AG04450 (cell line): ENCODE results near the gene NUP205. TPM values are rescaled to one million over a fixed set of nuclear protein-coding genes. Genes with fewer than 3 reads are reported as not detected.

ENCODE experiments used
- CTCF ChIA-PET: fragments of 300-600, 350-600 bp; formaldehyde crosslinking; extraction: SDS; loops from one replicate; lab custom pipeline; 2022; ENCODE audit warnings: antibody characterized with exemption, inconsistent platforms; lab: Charles Lee
- POLR2A ChIA-PET: fragments of 350-600 bp; formaldehyde crosslinking; extraction: SDS; loops from one replicate; lab custom pipeline; 2021; ENCODE audit warnings: antibody characterized with exemption, inconsistent platforms; lab: Yijun Ruan, JAX
- DNase-seq: peaks from one replicate; pipeline ENCODE4 v3.0.0-alpha.2; 2011; ENCODE audit warnings: low read depth, low spot score
- H3K27ac ChIP-seq: one replicate; pipeline ENCODE4 v1.5.1; 2012; ENCODE audit warnings: low read depth, low read length, control low read depth
- H3K27me3 ChIP-seq: one replicate; pipeline ENCODE4 v1.6.0; 2012; ENCODE audit warnings: low read length; ENCODE audit not compliant: control insufficient read depth, insufficient read depth
- H3K4me3 ChIP-seq: 2 replicates; pipeline ENCODE4 v1.5.1; 2011; ENCODE audit warnings: mild to moderate bottlenecking, low read depth, low read length, control low read depth
- H3K9me3 ChIP-seq: 2 replicates; pipeline ENCODE4 v1.5.1; 2012; ENCODE audit warnings: low read length; ENCODE audit not compliant: control insufficient read depth, insufficient read depth
- CTCF ChIP-seq: IDR thresholded peaks from 2 replicates; pipeline ENCODE4 v1.5.1; 2011; ENCODE audit warnings: low read depth, low read length, control low read depth, inconsistent platforms
- polyA plus RNA-seq: library from polyadenylated mRNA; depleted of rRNA; stranded (reverse); fragments of >200 nt; gene quantifications from 2 replicates; pipeline ENCODE4 v1.2.3, GENCODE V29; 2011

Gene NUP205
- polyA plus RNA-seq, 1 experiment = 36.2 TPM

- peaks cover 7% of the 10 kb centered on the region for H3K27me3 ChIP-seq
- DNase-seq = no peak
- H3K27ac ChIP-seq = no peak overlapping the region
- no peak for TF ChIP-seq CTCF
- ChIA-PET CTCF (no interaction called here), POLR2A (interaction anchor here (0.6 kb wide), 1 partner anchor 14 kb away, joined by 5 read pairs; no protein-coding TSS in a partner anchor)
- no peak overlapping the region for H3K4me3 ChIP-seq
- no peaks in the 10 kb centered on the region for H3K9me3 ChIP-seq
Observed at GRCh38 chr7:135527025-135527424, 30.7 kb upstream of the NUP205 start.

- Histone ChIP-seq H3K27me3 (peaks cover 6% of the 10 kb centered on the region), H3K4me3 (no peak overlapping the region), H3K9me3 (no peaks in the 10 kb centered on the region), H3K27ac (no peak overlapping the region)
- no peak for TF ChIP-seq CTCF
- POLR2A ChIA-PET = no interaction called here
- CTCF ChIA-PET = interaction anchor here (0.7 to 1.3 kb wide), 2 partner anchors 85 to 200 kb away, joined by 3 to 5 read pairs; no protein-coding TSS in a partner anchor
- no peak for DNase-seq
Observed at GRCh38 chr7:135536150-135536549, 21.6 kb upstream of the NUP205 start.

- no peak for DNase-seq
- ChIA-PET CTCF (interaction anchor here (0.6 to 0.9 kb wide), 2 partner anchors 37 to 173 kb away, joined by 3 to 4 read pairs; no protein-coding TSS in a partner anchor), POLR2A (no interaction called here)
- no peak overlapping the region for H3K4me3 ChIP-seq
- no peak for TF ChIP-seq CTCF
- peaks cover 6% of the 10 kb centered on the region for H3K27me3 ChIP-seq
- H3K9me3 ChIP-seq = no peaks in the 10 kb centered on the region
- H3K27ac ChIP-seq = no peak overlapping the region
Observed at GRCh38 chr7:135537453-135537852, 20.3 kb upstream of the NUP205 start.

GRCh38 chr7:135537905-135538304 is 19.8 kb upstream of the NUP205 start:
- Histone ChIP-seq H3K27ac (no peak overlapping the region), H3K4me3 (no peak overlapping the region), H3K9me3 (no peaks in the 10 kb centered on the region), H3K27me3 (peaks cover 6% of the 10 kb centered on the region)
- no peak for TF ChIP-seq CTCF
- DNase-seq = no peak
- ChIA-PET CTCF (interaction anchor here (0.6 to 0.9 kb wide), 3 partner anchors 37 to 174 kb away, joined by 3 to 4 read pairs (median 3); no protein-coding TSS in a partner anchor), POLR2A (no interaction called here)

GRCh38 chr7:135538376-135538775 is 19.3 kb upstream of the NUP205 start:
- no peak overlapping the region for H3K27ac ChIP-seq
- no peaks in the 10 kb centered on the region for H3K9me3 ChIP-seq
- peaks cover 4% of the 10 kb centered on the region for H3K27me3 ChIP-seq
- ChIA-PET CTCF (interaction anchor here (0.6 kb wide), 1 partner anchor 102 kb away, joined by 3 read pairs; no protein-coding TSS in a partner anchor), POLR2A (no interaction called here)
- H3K4me3 ChIP-seq = no peak overlapping the region
- DNase-seq = no peak
- no peak for TF ChIP-seq CTCF
